Activated effector memory CD4-positive, alpha-beta T cell treated with anti-CD3 and anti-CD28 coated beads, Interleukin-2, amount 50 U/mL, for 16 hours (primary cell): ENCODE data around the gene MUSTN1.

ENCODE experiments used
- DNase-seq: peaks from one replicate; pipeline ENCODE4 v3.0.0-alpha.2; 2020

The MUSTN1 gene

DNA sequence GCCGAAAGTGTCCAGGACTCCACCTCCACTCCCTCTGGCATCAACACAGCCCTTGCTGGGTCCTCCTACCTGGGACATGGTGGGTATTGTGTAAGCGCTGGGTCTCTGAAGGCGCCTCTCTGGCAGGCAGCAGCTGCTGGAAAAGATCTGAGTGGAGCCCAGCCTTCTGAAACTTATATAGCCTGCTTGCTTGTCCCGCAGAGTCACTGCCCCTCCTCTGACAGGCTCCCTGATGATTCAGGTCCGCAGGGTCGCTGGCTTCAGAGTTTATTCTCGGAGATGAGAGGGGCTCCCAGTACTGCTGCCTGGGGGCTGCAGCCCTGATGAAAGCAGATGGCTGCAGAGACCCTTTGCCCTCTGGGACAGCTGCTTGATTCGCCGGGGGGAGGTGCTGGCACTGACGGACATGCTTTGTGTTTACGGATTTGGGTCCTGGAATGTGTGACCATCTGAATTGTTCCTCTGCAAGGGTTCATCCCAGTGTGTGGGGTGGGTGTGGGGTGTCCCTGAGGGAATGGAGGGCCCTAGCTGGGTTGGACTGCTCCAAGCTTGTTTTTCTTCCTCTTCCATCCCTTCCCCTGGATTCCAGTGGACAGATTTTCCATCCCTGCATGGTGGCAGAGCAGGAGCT is at the start of gene MUSTN1:
Gene MUSTN1, minus strand, starts transcription at position 149 of the 631 bp plus-strand sequence. Its CDS starts 71 bp downstream, at position 78.
- DNase-seq = no peak

DNA sequence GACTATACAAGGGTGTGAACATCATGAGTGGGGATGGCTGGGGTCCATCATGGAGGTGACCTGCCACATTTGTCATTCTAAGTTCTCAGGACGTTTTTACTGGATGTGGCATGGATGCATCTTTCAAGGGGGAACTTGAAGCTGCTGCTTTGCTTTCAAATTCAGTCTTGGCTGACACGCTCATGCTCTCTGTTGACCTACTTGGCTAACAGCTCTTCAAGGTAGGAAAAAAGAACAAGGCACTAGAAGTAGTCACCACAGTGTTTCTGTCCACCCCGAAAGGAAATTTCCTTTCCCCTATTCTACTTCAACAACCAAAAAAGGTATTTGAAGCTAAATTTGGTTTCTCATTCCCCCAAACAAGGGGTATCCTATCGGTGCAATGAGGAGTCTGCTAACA is 47.6 kb upstream of the MUSTN1 start:
- DNase-seq = no peak

DNA sequence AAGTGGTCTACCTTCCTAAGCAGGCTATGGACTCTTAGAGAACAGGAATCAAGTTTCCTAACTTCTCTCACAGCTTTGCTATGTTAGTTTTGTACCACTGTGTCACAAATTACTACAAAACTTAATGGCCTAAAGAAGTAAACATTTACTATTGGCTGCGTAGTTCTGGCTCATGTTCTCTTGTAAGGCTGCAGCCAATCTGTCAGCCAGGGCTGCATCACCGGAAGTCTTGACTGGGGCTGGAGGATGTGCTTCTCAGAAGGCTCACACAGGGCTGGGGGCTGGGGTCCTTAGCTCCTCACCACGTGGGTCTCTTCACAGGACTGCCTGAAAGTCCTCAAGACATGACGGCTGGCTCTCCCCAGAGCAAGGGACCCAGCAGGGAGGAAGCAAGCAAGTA is 47.1 kb upstream of the MUSTN1 start:
- no peak for DNase-seq

DNA sequence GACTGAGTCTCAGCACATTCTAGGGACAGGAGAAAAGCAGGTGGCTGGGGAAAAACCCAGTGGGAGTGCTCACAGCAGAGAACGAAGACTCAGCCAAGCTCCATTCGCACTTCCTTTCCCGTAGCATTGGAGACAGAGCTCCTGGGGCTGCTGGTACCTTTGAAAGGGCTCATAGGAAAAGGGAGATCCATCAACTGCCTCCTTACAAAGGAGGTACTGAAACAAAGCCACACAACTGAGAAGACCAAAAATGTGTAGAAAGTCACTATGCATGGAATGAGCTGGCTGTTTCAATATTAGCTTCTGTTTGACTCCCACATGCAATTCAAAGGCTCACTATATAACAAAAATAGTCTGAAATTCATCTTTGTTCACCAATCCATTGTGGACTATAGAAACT is 45.7 kb upstream of the MUSTN1 start:
- DNase-seq = no peak

DNA sequence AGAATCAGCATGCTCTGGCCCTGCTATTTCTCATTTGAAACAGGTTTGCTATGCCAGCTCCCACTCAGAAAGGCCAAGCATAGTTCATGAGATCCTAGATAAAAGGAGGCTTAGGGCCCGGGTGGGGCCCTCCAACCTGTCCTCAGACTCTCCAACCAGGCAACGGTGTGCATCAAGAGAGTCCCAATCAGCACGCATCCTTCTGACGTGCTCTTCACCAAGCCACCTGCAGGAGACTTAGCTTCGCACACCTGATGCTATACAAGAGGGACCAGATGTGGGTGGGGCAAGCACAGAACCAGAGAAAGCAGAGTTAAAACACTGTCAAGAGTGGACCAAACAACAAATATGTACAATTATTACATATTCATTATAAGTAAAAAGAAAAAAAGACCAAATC is 45.2 kb upstream of the MUSTN1 start:
- no peak for DNase-seq

DNA sequence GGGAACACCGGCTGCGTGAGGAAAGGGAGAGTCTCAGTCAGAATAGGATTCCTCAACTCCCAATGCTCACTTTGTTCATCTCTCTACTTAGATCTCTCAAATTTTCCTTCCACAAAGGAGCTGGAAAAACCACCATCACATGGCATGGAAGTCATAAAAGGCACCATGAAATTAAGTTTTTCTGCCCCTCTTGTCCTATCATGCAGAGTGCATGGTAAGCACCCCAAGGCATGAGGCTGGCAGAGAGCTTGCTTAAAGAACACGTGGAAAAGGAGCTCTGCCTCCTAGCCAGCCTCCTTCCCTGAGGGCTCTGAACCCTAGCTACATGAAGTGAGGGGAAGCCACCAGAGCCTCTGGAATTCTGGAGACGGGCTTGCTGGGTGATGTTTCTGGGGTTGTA is 44.8 kb upstream of the MUSTN1 start:
- no peak for DNase-seq

DNA sequence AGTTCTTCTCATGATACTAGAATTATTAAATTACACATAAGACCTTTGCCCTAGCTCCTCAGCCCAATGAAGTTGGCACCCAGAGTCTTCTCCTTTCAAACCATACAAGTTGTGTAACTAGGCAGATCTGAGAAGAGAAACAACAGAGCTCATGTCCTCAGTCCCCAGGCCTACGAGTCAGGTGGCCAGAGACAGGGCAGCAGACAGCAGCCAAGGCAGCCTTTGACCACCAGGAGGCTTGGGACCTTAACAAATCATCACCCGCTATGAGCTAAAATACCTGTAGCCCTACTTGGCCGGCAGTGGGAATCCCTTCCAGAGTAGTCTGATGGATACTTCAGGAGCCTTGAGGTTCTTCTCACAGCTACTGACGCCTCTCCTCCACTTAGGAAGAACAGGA is 44.3 kb upstream of the MUSTN1 start:
- no peak for DNase-seq

DNA sequence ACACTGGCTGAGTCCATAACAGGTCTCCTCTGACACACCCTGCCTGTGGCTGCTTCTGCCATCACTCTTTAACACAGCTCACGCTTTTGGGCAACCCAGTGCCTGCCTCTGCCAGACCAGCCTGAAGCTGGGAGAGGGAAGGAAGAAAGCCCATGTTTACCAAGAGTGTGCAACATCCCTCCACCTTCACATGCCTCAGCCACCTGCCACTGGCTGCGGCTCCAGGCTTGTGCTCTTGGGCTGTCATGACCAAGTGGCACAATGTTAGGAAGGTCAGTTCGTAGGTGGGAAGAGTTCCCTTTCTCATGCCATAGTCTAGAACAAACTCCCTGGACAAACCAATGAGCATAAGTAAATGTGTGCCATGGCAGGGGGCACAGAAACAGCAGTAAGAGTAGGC is 42.3 kb upstream of the MUSTN1 start:
- DNase-seq = no peak

DNA sequence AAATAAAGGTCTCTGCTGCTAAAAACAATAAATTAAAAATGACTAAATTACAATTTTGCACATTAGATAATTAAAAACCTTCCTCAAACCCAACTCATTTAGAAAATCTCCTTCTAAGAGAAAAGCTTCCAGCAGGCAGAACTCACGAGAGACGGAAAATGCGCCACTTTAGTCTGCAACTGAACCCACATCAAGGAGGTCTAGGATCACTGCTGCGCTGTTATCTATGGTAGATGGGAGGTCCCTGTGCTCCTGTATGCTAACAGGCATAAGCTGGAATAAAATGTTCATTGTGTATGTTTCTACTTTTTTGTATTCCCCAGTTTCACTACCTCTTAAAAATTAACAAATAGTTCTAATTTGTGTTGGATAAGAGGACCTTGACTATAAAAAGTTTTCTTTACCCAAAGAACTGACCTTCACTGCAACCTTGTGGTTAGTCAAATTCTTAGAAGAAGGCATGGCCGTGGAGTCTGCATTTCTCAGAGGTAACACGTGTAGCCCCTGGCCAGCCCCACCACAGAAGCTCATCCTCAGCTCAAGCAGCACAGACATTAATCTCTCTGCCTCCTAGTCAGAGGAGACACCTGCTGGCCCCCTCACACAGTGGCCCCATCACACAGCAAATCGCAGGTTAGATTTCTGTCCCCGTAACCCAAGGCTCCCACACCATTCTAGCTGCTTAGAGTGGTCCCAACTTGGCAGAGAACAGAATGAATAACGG is 40.2 kb upstream of the MUSTN1 start:
- DNase-seq = no peak

DNA sequence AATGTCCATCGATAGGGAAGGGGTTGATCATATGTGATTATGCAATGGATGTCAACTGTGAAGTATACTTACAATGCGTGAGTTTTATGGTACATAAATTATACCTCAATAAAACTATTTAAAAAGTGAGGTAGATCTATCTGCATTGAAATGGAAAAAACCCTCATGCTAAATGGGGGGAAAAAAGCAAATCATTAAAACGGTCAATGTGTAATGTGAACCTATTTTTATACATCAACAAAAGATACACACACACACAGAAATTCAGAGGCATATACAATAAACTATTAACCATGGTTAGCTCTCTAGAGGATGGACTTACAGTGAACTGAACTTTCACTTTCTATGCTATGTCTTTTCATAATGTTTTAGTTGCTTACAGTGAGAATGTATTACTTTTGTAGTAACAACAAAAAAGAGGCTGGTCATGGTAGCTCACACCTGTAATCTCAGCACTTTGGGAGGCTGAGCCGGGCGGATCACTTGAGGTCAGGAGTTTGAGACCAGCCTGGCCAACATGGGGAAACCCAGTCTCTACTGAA is 39.4 kb upstream of the MUSTN1 start:
- DNase-seq = no peak

DNA sequence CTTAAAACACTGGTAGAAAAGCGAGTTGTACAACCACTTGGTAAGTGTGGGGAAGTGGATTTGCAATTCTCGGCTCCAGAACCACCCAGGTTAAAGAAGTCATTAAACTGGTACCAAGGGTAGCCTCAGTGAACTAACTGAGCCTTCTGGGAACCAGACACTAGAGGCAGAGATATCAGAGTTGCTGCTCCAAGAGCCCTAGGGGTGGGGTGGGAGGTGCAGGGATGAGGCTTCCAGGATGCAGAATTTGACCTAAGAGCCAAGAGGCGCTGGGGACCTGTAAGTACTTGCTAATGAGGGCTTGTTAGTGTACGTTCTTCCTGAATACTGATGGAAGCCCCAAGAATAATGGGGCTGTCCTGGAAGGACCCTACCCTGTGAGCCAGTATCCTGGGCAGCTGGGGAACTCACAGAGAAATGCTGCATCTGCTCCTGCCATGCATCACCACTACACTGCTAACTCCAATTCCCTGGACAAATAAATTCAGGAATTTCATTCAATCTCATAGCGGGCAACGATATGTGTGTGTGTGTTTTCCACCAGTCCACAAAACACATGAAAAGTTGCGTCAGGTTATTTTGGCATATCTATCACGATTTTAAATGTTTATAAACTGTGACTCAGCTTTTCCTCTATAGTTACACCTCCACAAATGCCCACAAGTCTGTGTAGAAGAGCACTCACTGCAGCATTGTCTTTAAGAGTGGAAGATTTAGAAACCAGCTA is 38.8 kb upstream of the MUSTN1 start:
- DNase-seq = no peak

DNA sequence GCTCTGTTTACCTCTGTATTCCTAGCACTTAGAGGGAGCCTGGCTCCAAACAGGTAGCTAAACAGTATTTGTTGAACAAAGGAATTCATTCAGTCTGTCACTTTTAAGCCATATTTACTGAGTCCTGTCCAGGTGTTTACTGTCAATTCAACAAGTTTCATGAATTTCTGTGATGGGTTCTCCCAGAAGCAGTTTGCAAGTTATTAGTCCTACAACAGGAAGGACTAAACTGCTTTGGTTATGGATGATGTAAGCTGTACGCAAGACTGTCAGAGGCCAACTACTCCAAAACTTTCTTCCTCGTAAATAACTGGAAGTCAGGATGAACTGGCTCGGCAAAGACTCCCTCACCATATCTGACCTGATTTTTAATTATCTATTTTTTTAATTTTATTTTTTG is 37.4 kb upstream of the MUSTN1 start:
- no peak for DNase-seq

DNA sequence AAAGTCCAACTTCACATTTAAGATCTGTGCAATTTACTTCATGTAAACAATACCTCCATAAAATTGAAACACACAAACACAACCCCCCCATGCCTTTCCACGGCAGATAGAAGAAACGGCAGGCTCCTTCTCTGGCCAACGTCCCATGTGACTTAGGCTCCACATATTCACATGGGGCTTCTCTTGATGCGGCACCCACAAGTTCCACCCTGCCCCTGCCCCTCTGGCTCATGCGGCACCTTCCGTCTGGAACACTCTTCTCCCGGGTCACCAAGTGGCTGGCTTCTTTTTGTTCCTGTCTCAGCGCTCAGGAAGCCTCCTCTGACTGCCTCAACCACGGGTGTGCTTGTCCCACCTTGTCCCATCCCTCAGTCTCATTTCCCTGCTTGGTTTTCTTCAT is 36.9 kb upstream of the MUSTN1 start:
- no peak for DNase-seq

DNA sequence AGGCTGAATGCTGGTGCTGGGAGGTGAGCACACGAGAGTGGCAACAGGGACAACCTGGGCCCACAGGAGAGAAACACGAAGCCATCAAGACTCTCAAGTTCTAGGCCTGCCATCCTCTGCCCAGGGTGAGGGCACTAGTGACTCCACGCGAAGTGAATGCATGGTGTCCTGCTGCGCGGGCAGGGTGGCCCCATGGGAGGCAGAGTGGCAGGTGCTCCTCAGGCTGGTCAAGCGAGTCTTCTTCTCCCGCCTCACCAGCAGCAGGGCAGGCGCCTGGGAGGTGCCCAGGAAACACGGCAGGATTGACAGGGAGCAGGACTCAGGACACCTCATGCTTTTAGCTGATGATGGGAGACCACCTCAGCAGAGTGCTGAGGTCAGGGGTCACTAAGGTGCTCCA is 35.7 kb upstream of the MUSTN1 start:
- no peak for DNase-seq

DNA sequence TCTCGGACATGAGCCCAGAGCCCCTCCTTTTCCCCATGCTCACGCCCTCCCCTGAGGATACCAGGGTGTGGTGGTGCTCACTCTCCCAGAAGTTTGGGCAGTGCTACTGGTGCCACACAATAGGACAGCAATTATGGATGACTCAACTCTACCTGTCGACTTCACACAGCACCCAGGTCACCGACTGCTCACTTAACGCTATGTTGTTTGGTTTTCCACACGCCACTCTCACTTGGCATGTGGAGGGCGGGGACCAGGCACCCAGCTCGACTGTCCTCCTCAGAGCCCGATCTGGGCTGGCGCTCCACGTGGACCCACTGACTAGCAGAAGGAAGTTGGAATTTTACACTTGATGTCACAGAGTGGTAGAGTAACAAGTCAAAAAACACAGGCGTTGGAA is 31.6 kb upstream of the MUSTN1 start:
- DNase-seq = no peak

DNA sequence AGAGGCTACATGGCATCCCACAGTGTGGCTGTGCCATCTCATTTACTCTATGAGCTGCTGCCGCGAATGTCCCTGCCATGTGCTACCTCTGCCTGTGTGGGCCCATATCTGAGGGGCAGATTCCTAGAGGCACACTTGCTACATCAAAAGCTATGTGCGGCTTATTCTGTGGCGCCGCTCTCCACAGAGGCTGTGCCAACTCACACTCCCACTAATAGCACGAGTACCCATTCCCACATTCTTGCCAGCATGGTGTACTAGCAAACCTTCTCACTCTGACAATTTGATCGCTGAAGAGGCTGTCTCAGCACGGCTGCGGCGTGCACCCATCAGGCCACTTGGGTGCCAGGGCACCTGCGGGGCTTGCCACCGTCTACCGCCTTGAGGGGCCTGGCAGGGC is 31.2 kb upstream of the MUSTN1 start:
- DNase-seq = no peak

DNA sequence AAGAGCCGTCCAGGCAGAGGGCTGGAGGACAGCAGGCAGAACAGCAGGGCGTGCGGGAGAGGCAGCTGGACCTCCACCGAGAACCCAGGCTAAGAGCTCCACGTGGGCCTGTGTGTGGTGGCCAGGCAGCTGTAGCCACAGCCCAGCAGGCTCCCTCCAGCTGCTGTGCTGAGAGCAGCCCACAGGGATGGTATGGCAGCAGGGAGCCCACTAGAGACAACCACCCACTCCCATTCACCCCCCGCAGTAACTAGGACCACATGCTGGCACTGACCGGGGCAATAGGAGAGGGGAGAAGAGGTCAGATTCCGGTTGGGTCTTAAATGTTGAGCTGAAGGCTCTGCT is 25.6 kb upstream of the MUSTN1 start:
- DNase-seq = no peak

DNA sequence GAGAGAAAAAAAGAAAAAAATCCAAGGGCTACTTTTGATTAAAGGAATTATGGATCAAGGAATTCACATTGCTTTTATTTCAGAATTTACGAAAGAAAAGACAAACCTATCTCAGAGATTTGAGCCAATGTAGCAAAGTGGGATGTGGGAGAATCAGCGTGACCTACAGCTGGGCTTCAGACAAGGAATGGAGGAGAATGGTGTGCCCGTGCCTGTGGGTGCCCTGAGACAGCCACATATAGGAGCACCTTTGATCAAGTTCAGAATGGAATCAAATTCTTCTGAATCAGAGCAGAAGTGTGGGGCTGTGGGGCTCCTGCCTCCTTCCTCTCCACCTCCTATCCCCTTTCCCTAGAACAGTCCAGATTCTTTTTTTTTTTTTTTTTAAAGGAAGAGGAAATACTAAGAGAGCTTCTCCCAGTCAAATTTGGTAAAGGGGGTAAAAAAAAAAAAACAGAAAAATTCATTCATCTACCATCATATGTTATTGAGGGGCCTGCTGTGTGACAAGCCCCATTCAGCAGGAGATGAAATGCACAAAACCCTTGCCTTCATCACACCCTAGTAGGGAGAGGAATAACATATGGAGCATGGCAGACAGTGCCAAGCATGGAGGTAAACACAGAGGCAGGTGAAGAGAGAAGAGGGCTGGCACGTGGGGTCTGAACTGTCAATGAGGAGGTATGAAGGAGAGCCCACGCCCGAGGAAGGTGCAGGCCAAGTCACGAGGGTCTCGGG is 25.0 kb upstream of the MUSTN1 start:
- DNase-seq = no peak

DNA sequence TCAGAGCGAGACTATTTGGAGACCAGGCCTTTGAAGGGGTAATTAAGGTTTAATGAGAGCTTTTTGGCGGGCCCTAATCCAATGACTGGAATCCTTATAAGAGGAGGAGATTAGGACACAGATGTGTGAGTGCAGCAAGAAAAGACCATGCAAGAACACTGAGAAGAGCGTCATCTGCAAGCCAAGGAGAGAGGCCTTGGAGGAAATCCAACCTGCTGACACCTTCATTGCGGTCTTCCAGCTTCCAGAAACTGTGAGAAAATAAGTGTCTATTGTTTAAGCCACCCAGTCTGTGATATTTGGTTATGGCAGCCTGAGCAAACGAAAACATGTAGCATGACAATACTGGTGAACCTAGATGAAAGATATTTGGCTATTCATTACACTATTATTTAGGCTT is 23.0 kb upstream of the MUSTN1 start:
- DNase-seq = no peak

DNA sequence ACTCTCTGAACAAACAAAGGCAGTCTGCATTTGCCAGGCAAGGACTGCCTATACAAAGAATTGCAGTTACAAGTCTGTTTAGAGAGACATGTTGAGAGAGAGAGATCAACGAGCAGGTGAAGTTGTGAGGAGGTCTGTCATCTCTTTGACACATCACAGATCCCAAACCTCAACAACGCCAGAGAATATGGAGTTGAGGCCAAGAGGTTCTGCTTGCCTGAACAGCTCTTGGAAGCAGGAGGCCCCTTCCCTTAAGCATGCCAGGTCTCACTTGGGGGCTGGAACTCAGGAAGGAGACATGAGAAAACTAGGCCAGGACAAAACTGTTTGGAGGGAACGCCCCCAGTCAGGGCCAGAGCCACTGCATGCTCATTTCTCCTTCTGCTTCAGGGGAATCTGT is 22.3 kb upstream of the MUSTN1 start:
- DNase-seq = no peak

DNA sequence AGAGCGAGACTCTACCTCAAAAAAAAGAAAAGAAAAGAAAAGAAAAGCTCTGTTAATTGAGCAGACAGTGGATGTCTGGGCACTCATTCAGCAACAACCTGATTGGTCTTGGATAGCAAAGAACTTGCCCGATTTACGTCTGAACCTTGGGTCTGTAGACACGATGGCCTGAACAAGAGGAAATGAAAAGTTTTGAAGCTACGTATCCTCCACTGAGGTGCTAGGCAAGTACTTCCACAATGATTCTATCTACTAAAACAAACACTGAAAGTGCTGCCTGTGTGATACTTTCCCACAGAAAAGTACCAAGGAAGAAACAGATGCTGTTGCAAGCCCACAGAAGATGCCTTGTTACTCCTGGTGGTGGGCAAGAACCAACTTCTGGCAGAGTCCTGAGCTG is 21.8 kb upstream of the MUSTN1 start:
- DNase-seq = no peak

DNA sequence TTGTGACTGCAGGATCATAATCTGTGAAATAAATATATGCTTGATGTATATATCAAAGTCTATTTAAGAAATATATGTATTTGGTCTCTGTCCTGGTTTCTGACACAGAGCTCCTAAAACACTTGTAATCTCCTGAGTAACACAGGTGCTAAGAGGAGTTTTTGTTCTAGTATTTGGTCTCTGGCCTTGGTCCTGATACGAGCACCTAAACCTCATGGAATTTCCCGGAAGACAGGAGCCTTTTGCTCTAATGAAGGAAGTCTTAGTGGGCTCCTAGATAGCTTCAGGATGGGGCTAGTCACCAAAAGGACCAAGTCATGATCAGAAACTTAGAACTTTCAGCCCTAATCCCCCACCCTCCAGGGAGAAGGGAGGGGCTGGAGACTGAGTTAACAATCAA is 19.2 kb upstream of the MUSTN1 start:
- DNase-seq = no peak

DNA sequence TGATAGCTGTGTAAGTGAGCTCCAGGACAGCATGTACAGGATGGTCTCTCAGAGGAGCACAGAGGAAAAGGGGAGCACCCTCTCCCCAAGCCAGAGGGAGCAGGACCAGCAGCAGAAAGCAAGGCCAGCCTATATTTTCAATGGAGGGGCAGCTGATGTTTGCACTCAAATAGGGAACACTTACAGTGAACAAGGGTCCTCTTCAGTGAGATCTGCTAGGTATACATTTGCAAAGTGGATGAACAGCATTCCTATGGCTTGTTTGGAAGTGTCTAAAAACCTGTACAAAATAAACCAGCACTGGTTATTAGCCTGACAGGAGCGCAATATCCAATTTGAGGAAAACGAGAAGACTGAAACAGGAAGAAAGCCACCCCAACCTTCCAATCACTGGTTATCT is 17.6 kb upstream of the MUSTN1 start:
- no peak for DNase-seq

DNA sequence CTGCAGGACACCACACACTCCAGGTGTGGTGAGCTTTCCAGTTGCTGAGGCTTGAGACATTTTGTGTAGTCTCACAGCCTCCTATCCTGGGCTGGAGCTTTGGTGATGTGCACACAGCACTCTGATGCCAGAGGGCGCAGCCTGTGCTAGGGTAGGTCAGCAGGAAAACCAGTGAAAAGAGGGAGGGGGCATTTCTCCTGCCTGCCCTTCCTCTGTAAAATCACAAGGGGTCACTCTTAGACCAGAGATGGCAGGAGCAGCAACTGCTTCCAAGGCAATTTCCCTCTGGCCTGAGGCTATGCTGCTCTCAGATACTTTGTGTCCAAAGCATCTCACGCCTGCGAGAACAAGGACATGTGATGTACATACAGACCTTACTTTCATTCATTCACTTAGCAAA is 16.5 kb upstream of the MUSTN1 start:
- no peak for DNase-seq
